22Rv1 (cell line): Measurements from ENCODE around the gene OR51E1.

Source experiments
- H3K27ac ChIP-seq: fragments of 450-650 bp; 2 replicates; pipeline ENCODE4 v1.5.1; 2017
- ZFX ChIP-seq: fragments of 450-650 bp; IDR thresholded peaks from 2 replicates; pipeline ENCODE4 v1.6.1; 2017; ENCODE audit warnings: antibody characterized with exemption, borderline replicate concordance
- TF ChIP-seq, protein P1 (sequence below): fragments of 450-650 bp; IDR thresholded peaks from 2 replicates; pipeline ENCODE4 v1.5.1; 2017; ENCODE audit warnings: mild to moderate bottlenecking

Gene OR51E1

GRCh38 chr11:4697585-4697984 lies 53.8 kb downstream of the OR51E1 start, which contains the start of gene OR51E2:
OR51E2 (minus strand) TSS chr11:4697853; CDS start chr11:4682711, 15,142 bp downstream.
- TF ChIP-seq, protein P1, sequence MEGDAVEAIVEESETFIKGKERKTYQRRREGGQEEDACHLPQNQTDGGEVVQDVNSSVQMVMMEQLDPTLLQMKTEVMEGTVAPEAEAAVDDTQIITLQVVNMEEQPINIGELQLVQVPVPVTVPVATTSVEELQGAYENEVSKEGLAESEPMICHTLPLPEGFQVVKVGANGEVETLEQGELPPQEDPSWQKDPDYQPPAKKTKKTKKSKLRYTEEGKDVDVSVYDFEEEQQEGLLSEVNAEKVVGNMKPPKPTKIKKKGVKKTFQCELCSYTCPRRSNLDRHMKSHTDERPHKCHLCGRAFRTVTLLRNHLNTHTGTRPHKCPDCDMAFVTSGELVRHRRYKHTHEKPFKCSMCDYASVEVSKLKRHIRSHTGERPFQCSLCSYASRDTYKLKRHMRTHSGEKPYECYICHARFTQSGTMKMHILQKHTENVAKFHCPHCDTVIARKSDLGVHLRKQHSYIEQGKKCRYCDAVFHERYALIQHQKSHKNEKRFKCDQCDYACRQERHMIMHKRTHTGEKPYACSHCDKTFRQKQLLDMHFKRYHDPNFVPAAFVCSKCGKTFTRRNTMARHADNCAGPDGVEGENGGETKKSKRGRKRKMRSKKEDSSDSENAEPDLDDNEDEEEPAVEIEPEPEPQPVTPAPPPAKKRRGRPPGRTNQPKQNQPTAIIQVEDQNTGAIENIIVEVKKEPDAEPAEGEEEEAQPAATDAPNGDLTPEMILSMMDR, result no peak
- no peak for TF ChIP-seq ZFX
- H3K27ac ChIP-seq, result no peak within 1 kb of the TSS

- TF ChIP-seq ZFX, result no peak
- TF ChIP-seq, protein P1, result no peak
- no peak overlapping the region for H3K27ac ChIP-seq
Measured at GRCh38 chr11:4699697-4700435, 56.1 kb downstream of the OR51E1 start.

DNA sequence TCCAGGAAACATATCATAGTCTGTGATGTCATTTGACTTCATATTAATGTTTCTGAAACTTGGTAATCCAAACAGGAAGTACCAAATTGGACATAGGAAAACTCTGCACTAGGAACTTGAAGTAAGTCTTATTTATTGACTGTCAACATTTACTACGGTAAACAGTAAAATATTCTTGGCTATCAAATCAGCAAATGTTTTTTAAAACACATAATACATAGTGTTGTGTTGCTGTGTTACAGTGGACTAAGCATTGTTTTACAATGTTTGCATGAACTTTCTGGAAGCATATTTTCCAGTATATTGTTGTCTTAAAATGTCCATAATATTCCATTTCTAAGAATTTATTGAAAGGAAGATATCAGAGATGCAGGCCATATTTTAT lies 56.6 kb downstream of the OR51E1 start:
- TF ChIP-seq, protein P1, result no peak
- TF ChIP-seq ZFX, result no peak
- H3K27ac ChIP-seq, result no peak overlapping the region

DNA sequence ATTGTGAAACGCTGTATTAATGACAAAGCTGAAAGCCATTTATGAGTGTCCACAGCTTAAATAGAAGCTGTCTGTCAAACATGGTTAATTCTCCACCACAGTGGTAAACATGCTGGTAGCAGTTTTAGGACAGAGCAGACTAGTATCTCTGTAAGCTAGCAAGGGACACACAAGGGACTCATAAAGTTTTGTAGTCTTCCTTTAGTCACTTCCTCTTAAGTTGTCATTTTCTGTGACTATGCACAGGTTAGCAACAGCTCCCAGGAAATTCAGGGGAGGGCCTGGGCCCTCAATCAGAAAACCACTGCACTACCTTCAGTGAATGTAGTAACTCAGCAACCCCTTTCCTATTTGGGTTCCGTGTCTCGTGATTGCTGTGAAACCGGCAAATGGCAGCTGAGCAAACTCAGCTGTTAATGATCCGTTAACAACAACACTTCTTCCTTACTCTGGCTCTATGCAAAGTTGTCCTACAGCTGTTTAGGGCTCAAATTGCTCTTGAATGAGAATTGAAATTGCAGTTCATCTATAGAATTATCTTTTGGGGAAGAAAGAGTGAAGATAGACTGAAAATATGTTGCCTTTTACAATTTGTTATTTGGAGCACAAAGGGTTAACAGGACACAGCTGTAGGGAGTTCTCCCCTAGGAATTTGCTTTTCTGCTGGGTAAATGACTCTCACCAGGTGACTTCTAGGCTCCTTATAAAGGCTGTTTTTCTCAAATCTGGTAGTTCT lies 60.4 kb downstream of the OR51E1 start, which contains the start of gene MMP26:
TSS of gene MMP26 (plus strand) at position 731 of the 736 bp plus-strand sequence.
- no peak for TF ChIP-seq ZFX
- TF ChIP-seq, protein P1, result no peak
- H3K27ac ChIP-seq, result no peak within 1 kb of the TSS

DNA sequence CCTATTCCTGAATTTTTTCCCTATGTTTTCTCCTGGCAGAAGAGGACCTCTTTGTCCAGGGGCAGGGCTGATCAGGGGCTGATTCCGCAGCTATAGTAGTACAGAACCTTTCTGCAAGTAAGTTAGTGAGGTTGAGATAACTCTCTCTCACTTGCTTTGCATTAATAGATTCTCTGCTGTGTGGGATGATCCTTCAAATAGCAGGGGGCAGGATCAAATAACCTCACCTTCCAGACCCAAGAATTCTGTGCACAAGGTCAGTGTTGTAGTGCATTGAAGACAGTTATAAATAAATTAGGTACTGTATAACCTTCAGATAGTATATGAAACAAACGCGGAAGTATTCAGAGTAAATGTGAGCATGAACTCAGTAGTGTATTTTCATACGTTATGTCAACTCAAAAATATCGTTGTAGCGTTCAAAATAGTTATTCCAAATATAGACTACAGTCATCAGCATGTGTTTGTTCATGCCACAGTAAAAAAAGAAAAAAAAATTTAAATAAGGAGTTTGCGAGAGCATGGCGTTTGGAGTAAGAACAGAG lies 61.1 kb downstream of the OR51E1 start:
- TF ChIP-seq, protein P1, result no peak
- TF ChIP-seq ZFX, result no peak
- H3K27ac ChIP-seq, result no peak overlapping the region
